Thymus (tissue), 11 donors: ENCODE data around the gene NT5C3B. TPM values are rescaled to one million over a fixed set of nuclear protein-coding genes. Genes with fewer than 3 reads are reported as not detected.
A peak's percentile ranks its signal among the peaks of the same experiment; 100 is the strongest.
"Not testable (repeated sequence)": the region's sequence is repeated elsewhere in the genome, so short reads cannot be mapped to it uniquely, and the experiment has no call there.

Source experiments
- DNase-seq, 9 donors: peaks; one replicate each; pipeline ENCODE4 v3.0.0-alpha.2; 2013; ENCODE audit warnings: low spot score in 9 of 9, low read depth in 6 of 9, missing footprints in 1 of 9
- H3K27ac ChIP-seq, 2 donors: one replicate each; pipeline ENCODE4 v1.5.1; 2013; ENCODE audit warnings: control low read depth in 1 of 2, low read depth in 1 of 2, low read length in 1 of 2, mild to moderate bottlenecking in 1 of 2, moderate library complexity in 1 of 2
- H3K27me3 ChIP-seq, 2 donors: one replicate each; pipeline ENCODE4 v1.5.1; 2013; ENCODE audit warnings: low read length in 1 of 2; ENCODE audit not compliant: control insufficient read depth in 2 of 2, insufficient read depth in 1 of 2
- H3K36me3 ChIP-seq, 2 donors: one replicate each; pipeline ENCODE4 v1.5.1; 2013; ENCODE audit warnings: low read length in 1 of 2, mild to moderate bottlenecking in 1 of 2, moderate library complexity in 1 of 2; ENCODE audit not compliant: control insufficient read depth in 2 of 2, insufficient read depth in 2 of 2
- H3K4me1 ChIP-seq, 2 donors: one replicate each; pipeline ENCODE4 v1.5.1; 2013; ENCODE audit warnings: low read length in 2 of 2; ENCODE audit not compliant: control insufficient read depth in 2 of 2, insufficient read depth in 2 of 2
- H3K4me3 ChIP-seq, 2 donors: one replicate each; pipeline ENCODE4 v1.5.1; 2013; ENCODE audit warnings: low read length in 2 of 2, control low read depth in 1 of 2, mild to moderate bottlenecking in 1 of 2
- H3K9me3 ChIP-seq, 2 donors: one replicate each; pipeline ENCODE4 v1.5.1; 2013; ENCODE audit warnings: low read length in 1 of 2, mild to moderate bottlenecking in 1 of 2; ENCODE audit not compliant: control insufficient read depth in 2 of 2, insufficient read depth in 1 of 2
- WGBS: extraction: QIAGEN DNeasy Blood & Tissue Kit; methylation state at CpG from one replicate; pipeline ENCODE4 v1.1.7; 2013; 5-methylcytosine and 5-hydroxymethylcytosine counted together
- polyA plus RNA-seq: library from polyadenylated mRNA; stranded (reverse); fragments of 200-250 nt; gene quantifications from one replicate; pipeline ENCODE4 v1.2.3, GENCODE V29; 2013
- total RNA-seq: library from RNA; stranded (reverse); fragments of 120-200 nt; gene quantifications from one replicate; pipeline ENCODE4 v1.2.4, GENCODE V29; 2013
- donor health status: healthy.

The NT5C3B gene
- total and polyA plus RNA-seq, 2 donors = 29.9 to 57.3 TPM

DNA sequence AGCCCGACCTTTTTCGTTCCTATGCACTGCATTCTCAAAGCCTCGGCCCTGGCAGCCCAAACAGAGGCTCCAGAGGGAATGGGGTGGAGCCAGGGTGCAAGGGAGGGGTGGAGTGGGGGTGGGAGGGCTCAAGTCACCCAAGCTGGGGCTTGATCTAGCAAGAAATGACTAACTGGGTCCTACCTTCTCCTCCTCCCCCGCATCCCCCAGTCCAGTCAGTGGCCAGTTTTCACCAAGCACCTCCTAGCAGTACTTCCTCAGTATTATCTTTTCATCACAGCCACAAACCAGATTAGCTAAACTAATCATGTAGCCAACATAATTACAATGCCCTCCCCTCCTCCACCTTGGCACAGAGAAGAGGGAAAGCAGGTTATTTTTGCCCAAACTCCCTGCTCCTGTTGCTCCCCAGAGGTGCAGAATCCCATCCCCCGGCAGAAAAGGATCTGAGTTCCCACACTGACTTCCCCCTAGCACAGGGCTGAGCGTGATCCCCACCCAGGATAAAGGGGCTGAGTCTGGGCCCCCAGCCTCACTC lies 51.8 kb downstream of the NT5C3B start:
- Histone ChIP-seq H3K9me3 (no peaks in the 10 kb centered on the region), H3K36me3 (peaks cover 0 to 3% of the 10 kb centered on the region in 2 donors), H3K4me1 (peaks cover 18 to 64% of the 10 kb centered on the region in 2 donors), H3K27ac (peak overlapping the region; percentile 53 to 61), H3K27me3 (peaks cover 0 to 5% of the 10 kb centered on the region in 2 donors), H3K4me3 (peak overlapping the region in 1 of 2 donors; percentile 58)
- 22% methylated on average over 6 of the region's 6 CpGs for WGBS
- DNase-seq = peak in 1 of 9 donors; percentile 33

- Histone ChIP-seq H3K27ac (no peak overlapping the region), H3K36me3 (peaks cover 0 to 7% of the 10 kb centered on the region in 2 donors), H3K9me3 (no peaks in the 10 kb centered on the region), H3K4me1 (peaks cover 18 to 48% of the 10 kb centered on the region in 2 donors), H3K4me3 (no peak overlapping the region), H3K27me3 (peaks cover 0 to 5% of the 10 kb centered on the region in 2 donors)
- DNase-seq = no peak
- WGBS = 95% methylated on average over 4 of the region's 4 CpGs
Measured at GRCh38 chr17:41782142-41782541, 53.9 kb downstream of the NT5C3B start.

DNA sequence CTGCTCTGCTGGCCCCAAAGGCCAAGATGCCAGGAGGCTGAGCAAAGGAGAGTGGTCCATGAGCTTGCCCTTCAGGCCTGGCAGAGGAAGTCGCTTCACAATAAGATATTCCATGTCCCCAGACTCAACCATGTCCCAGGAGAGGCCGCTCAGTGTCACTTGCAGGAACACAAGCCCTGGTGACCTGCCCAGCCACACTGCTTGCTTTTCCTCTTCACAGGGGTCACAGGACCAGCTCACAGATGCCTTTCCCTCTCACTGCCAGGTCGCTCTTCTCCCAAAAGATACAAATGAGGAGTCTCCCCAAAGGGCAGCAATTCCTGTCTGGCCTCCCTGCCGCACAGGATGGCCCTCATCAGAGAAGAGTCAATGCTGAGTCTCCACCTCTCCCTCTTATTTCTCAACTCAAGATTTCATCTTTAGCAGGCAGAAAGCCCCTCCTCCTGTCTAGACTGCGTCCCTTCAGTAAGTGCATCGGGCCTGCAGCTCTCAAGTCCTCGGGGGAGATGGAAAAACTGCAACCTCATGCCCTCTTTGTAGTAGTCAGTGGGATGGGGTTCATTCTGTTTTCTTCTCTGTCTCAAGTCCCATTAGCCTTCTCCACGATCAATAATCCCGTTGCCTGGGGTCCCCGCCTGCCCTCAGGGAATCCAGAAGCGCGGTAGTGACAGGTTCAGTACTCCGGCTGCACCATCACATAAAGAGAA lies 54.5 kb downstream of the NT5C3B start:
- Histone ChIP-seq H3K27ac (no peak overlapping the region), H3K27me3 (peaks cover 0 to 5% of the 10 kb centered on the region in 2 donors), H3K9me3 (no peaks in the 10 kb centered on the region), H3K36me3 (peaks cover 0 to 7% of the 10 kb centered on the region in 2 donors), H3K4me1 (peaks cover 18 to 42% of the 10 kb centered on the region in 2 donors), H3K4me3 (no peak overlapping the region)
- DNase-seq = no peak
- 88% methylated on average over 13 of the region's 13 CpGs for WGBS

GRCh38 chr17:41779954-41780353 lies 56.1 kb downstream of the NT5C3B start:
- Histone ChIP-seq H3K4me1 (peaks cover 2 to 30% of the 10 kb centered on the region in 2 donors), H3K9me3 (no peaks in the 10 kb centered on the region), H3K27me3 (no peaks in the 10 kb centered on the region), H3K27ac (no peak overlapping the region), H3K36me3 (peaks cover 0 to 14% of the 10 kb centered on the region in 2 donors), H3K4me3 (no peak overlapping the region)
- WGBS = 98% methylated on average over 1 of the region's 1 CpG
- no peak for DNase-seq

GRCh38 chr17:41777574-41778188 lies 58.4 kb downstream of the NT5C3B start:
- WGBS = 69% methylated on average over 12 of the region's 12 CpGs
- Histone ChIP-seq H3K36me3 (peaks cover 0 to 14% of the 10 kb centered on the region in 2 donors), H3K27me3 (no peaks in the 10 kb centered on the region), H3K27ac (peak overlapping the region in 1 of 2 donors; percentile 42), H3K4me1 (peaks cover 0 to 20% of the 10 kb centered on the region in 2 donors), H3K4me3 (no peak overlapping the region), H3K9me3 (no peaks in the 10 kb centered on the region)
- DNase-seq = no peak

DNA sequence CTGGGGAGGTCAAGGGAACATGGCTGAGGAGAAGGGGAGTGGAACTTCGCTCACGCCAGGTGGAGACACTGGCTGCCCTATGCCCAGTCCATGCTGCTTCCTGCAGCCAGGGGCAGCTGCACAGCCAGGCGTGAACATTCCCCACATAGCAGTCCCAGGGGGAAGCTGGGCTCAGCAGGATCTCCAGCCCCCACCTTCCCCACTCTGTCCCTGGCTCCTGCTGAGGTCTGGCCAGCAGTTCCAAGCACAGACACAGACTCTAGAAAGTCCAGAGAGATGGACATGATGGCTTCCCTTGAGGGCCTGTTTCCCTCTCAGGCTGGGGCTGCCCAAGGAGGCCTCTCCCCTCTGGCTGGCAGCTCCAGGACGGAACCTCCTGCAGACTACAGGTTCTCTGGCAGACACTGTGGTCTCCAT lies 58.9 kb downstream of the NT5C3B start:
- H3K36me3 ChIP-seq = peaks cover 0 to 11% of the 10 kb centered on the region in 2 donors
- H3K4me3 ChIP-seq = no peak overlapping the region

DNA sequence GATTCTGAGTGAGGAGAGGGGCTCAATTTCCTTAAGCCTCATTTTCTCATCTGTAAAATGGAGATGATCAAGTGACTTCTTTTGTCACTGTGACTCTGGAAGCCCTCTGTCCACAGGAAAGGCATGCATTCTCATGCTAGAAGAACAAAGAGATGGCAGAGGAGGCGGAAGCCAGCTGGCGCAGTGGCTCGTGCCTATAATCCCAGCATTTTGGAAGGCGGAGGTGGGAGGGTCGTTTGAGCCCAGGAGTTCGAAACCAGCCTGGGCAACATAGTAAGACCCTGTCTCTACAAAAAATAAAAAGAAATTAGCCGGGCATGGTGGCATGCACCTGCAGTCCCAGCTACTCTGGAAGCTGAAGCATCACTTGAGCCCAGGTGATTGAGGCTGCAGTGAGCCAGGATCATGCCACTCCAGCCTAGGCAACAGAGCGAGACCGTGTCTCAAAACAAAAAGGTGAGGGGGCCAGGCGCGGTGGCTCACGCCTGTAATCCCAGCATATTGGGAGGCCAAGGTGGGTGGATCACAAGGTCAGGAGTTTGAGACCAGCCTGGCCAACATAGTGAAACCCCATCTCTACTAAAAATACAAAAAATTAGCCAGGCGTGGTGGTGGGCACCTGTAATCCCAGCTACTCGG lies 59.7 kb downstream of the NT5C3B start:
- not testable (repeated sequence) for H3K4me3 ChIP-seq, DNase-seq, H3K9me3 ChIP-seq, H3K27me3 ChIP-seq, H3K27ac ChIP-seq
- WGBS = 95% methylated on average over 14 of the region's 14 CpGs
- peaks cover 2 to 16% of the 10 kb centered on the region in 2 donors for H3K36me3 ChIP-seq
- H3K4me1 ChIP-seq = peaks cover 0 to 12% of the 10 kb centered on the region in 2 donors

More for the DNA sequence above, 58.9 kb downstream of the NT5C3B start:
- Histone ChIP-seq H3K9me3 (no peaks in the 10 kb centered on the region), H3K27ac (no peak overlapping the region), H3K27me3 (no peaks in the 10 kb centered on the region), H3K4me1 (peaks cover 0 to 19% of the 10 kb centered on the region in 2 donors)
- DNase-seq = no peak
- WGBS = 90% methylated on average over 4 of the region's 4 CpGs

DNA sequence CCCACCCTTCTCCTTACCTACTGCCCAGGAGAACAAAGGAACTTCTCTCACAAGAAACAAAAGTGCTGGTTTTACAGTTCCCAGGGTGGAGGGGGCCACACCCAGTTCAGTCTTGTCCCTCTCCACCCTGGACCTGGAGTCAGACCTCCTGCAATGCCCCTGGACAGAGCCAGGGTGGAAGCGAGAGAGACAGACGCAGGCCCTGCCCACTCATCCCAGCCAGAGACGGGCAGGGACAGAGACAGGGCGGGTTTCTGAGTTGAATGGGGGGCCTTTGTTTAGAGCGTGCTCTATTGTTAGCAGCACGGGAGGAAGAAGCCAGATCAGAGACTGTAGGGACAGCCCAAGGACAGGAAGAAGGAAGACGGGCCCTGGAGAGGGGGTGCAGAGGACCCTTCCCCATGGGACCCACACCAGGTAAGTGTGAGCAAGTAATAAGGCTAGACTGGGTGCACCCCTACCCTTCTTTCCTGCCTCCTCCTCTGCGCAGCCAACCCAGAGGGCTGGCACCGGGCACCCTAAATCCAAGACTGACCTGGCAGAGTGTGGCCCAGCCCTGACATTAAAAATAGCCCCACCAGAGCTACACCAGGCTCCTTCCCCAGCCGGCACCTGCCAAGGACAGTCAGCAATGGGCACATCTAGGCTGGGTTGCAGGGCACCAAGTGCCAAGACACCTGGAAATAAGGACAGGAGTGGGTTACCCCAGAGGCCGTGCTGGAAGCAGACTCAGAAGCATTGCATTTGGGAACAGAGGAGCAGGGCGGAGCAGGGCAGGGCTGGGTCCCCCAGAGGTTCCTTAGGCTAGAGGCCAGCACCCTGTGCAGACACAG lies 60.4 kb downstream of the NT5C3B start:
- Histone ChIP-seq H3K4me3 (no peak overlapping the region), H3K36me3 (peaks cover 6 to 22% of the 10 kb centered on the region in 2 donors), H3K4me1 (peaks cover 0 to 12% of the 10 kb centered on the region in 2 donors), H3K27me3 (no peaks in the 10 kb centered on the region), H3K27ac (no peak overlapping the region), H3K9me3 (no peaks in the 10 kb centered on the region)
- 95% methylated on average over 12 of the region's 12 CpGs for WGBS
- no peak for DNase-seq
